Measurements from ENCODE around the gene TRAPPC12.

GRCh38 chr2:3494984-3495666 is 115.6 kb downstream of the TRAPPC12 start:
- TF ChIP-seq CTCF (IDR thresholded peaks at IDR 0.05) (no peak), POLR2AphosphoS5 (IDR thresholded peaks at IDR 0.05) (no peak)
